Amniotic stem cell (primary cell): ENCODE measurements around the gene KRTDAP.
"Not testable (repeated sequence)": the region's sequence is repeated elsewhere in the genome, so short reads cannot be mapped to it uniquely, and the experiment has no call there.

Experiments used
- DNase-seq: peaks from one replicate; lab custom pipeline; 2025; lab: John Stamatoyannopoulos, UW

KRTDAP gene

DNA sequence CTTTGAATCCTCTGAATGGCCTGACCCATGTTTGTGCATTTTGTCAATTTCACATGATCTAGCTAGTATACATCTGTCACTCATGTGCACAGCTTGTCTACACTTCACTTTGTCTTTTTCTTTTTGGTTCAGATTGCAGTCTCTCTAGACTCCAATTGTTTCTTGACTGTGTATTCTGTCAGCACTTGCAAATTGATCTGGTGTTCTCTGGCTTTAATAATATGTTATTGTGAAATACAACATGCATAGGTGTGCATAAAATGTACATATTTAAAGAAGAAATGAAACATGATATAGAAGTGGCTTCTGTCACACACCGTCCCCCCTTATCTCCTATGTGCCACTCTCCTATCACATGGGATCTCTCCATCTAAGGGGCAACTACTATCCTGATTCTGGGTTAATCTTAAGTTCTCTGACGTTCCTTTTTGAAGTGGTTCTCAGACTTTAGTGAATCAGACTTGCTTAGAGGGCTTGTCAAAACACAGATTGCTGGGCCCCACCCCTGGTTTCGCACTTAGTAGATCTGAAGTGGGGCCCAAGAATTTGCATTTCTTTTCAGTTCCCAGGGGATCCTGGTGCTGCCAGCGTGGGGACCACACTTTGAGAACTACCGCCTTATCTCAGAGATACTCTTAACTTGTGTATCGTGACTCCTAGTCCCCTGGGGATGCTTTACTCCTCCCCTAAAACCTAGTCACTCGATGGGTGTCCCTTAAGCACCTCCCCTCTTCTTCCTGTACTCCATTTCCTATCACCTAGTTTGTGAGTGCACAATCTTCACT lies 5.8 kb downstream of the KRTDAP start:
- DNase-seq, result no peak

DNA sequence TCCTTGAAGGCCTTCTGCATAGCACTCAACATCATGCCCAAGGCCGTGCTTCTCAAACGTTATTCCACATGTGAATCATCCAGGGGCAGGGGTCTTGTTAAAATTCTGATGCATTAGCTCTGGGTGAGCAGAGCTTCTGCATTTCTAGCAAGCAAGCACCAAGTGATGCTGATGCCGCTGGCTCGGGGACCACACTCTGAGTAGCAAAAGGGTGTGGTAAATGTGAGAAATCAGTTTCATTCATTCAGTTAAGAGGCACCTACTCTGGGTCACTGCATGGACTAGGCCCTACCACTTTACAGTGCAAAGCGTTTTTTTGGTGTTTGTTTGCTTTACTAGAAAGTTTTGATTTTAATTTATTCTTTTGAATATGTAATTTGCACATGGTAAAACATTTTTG lies 7.2 kb downstream of the KRTDAP start:
- no peak for DNase-seq

DNA sequence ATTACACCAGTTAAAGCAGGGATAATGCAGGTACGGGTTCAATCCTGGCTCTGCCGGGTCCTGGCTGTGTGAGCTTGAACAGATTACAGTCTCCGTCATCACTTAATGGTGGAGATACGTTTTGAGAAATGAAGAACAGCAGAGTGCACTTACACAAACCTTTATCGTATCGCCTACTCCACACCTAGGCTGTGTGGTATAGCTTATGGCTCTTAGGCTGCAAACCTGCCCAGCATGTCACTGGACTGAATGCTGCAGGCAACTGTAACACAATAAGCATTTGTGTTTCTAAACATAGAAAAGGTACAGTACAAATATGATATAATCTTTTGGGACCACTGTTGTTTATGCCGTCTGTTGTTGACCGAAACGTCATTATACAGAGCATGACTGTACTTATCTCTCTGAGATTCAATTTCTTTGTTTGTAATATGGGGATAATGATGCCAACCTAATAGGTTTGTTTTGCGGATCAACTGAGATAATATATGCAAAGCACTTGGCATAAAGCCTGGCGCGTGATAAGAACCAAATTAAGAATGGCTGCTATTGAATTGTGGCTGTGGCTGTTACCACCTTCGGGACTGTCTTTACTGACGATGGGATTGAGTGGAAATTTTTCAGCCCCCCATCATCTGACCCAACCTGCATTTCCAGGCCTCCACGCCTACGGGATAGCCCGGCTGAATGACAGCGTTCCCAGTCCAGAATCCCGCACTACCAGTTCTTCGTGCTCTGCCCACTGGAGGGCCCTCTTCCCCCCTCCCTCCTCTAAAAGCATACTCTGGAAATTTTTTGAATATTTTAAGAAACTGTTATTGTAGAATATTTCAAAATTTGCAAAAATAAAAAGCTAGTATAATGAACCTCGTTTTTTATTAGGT lies 11.2 kb downstream of the KRTDAP start:
- DNase-seq, result no peak

DNA sequence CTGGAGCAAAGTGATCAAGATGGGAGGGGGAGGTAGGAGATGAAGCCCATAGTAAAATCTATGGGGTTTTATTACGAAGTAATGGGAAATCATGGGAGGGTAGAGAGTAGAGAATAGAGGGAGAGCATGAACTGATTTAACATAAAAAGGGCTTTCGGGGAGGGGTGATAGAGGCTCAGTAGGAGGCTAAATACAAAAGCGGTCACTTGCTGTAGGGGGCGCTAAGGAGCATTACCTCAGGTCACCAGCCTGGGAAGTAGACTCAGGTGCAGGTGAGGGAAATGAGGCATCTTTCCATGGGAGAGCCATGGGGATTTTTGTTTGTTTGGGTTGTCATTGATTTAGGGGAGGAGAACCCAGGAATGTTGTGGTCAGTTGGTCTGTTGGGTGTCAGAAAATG lies 14.1 kb downstream of the KRTDAP start:
- no peak for DNase-seq

DNA sequence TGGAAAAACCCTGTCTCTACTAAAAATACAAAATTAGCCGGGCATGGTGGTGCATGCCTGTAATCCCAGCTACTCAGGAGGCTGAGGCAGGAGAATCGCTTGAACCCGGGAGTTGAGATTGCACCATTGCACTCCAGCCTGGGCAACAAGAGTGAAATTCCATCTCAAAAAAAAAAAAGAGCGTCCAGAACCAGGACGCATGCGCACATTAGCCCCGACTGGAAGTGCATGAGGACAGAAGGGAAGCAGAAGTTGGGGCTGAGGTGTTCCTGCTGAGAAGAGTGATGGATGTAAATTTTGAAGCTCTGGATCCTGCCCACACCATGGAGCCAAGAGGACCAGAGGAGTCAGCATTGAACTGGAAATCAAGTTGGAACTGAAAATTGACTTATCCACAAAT lies 15.7 kb downstream of the KRTDAP start:
- DNase-seq, result not testable (repeated sequence)

DNA sequence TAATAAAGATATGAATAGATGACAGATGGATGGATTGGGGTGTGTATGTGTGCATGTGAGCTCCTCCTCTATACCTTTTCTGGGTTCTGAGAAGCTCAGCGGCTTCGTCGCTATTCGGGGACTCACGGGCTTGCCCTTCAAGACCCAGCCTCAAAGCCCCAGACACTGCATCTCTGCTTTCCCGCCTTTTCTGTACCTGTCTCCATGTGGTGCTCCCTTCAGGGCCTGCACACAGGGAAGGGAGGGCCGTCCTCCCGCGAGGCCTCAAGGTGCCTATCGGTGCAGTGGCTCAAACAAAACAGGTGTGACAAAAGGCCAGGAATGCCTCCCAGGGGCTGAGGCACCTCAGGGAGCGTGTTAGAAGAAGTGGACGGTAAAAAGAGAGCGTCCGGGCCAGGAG lies 16.2 kb downstream of the KRTDAP start:
- DNase-seq, result no peak

DNA sequence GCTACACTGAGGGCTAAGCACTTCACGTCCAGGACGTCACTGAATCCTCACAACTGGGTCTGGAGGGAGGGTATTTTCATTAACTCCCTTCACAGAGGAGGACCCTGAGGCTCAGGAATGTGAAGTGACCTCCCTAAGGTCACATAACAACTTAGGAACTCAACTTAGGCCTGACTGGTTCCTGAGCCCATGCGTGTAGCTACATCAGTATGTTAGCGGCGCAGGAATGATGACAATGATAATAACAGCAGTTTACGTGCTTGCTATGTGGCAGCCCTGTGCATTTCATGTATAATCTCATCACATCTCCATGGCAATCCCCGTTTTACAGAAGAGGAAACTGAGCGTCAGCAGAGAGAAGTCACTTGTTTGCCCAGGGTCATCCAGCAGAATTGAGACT lies 18.3 kb downstream of the KRTDAP start:
- no peak for DNase-seq

DNA sequence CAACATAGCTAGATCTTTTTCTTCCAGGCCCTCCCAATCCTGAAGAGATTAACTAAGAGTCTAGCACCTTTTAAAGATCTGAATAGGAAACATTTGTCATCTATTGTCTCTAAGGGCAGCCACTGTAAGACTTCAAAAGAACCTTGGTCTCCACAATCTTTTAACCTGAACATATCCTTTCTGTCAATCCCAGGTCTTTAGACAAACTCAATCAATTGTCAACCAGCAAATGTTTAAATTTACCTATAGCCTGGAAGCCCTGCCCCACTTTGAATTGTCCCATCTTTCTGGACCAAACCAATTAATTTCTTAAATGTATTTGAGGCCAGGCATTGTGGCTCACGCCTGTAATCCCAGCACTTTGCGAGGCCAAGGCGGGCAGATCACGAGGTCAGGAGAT lies 19.2 kb downstream of the KRTDAP start:
- not testable (repeated sequence) for DNase-seq

DNA sequence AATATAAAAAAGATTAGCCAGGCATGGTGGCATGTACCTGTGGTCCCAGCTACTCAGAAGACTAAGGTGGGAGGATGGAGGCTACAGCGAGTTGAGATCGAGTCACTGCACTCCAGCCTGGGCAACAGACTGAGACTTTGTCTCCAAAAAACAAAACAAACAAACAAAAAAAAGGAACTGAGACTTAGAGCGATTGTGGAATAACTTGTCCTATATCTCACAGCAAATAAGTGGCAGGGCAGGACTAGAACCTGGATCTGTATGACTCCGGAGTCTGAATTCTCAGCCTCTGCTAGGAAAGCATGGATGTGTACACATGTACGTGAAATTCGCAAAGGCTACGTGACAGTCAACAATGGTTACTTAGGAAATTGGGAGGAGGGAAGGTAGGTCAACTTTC lies 20.1 kb downstream of the KRTDAP start:
- DNase-seq, result no peak

DNA sequence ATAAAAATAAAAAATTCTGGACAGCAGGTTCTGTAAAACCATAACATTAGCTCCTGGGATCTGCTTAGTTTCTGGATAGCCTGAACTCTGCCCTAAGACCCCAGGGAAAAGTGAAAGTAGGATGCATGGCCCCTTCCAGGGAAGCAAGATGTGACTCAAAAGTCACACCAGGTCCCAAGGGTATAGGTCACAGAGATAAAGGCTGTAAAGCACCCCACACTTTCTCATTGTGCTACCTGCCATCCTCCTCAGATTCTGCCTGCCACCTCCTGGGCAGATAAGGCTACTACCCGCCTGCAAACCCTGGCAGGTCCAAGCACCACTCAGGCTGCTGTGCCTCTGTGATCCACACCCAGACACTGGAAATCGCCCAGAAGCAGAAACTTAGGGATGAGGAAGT lies 21.6 kb downstream of the KRTDAP start:
- no peak for DNase-seq

DNA sequence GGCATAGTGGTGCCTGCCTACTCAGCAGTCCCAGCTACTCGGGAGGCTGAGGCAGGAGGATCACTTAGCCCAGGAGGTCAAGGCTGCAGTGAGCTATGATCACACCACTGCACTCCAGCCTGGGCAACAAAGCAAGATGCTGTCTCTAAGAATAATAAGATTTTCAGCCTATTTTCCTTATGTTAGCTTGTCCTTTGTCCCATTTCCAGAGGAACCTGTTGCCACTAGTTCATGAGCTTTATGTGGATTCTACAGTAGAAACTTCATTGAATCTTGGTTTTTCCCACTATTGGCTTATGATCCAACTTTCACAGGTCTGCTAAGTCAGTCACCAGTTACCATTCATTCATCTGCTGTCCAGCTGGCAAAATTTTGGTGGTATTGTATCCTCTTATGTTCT lies 24.0 kb downstream of the KRTDAP start:
- DNase-seq, result no peak

DNA sequence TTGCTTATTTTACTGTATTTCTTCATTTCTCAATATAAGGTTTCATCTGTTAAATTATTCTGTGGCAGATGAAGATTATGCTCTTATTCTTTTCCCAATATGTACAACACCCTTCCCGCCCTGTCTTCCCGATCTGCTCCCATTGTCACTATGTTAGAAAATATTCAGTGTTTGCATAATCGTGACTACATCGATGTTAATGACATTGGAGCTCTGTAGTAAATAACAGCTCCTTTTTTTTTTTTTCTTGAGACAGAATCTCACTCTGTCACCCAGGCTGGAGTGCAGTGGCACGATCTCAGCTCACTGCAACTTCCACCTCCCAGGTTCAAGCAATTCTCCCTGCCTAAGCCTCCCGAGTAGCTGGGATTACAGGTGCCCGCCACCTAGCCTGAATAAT lies 27.3 kb downstream of the KRTDAP start:
- not testable (repeated sequence) for DNase-seq

DNA sequence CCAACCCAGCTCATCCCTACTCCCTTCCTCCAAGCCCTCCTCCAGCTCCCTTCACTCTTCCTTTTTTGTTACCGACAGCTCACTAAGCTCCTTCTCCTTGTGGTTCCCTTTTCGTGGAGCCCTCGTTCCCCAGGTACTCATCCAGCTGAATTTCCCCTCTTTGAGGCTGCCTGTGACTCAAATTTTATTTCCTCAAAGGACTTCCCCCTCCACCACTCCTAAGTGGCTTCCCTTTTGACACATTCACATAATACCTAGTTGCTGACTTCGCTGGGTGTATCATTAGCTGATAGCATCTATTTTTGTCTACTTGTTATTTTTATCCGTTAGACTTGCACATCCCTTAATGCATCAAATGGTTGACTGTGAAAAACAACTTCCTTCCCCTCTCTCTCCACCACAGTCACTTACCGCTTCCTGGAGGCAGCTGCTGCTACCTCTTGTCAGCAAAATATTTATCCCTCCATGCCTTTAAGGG lies 27.7 kb downstream of the KRTDAP start:
- DNase-seq, result no peak

DNA sequence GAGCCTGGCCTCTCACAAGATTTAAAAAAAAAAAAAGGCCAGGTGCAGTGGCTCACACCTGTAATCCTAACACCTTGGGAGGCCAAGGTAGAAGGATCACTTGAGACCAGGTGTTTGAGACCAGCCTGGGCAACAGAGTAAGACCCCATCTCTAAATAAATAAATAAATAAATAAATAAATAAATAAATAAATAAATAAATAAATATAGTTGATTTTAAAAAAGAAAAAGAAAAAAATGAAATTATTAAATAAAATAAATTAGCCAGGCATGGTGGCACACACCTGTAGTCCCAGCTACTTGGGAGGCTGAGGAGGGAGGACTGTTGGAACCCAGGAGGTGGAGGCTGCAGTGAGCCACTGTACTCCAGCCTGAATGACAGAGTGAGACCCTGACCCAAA lies 28.5 kb downstream of the KRTDAP start:
- DNase-seq, result not testable (repeated sequence)

DNA sequence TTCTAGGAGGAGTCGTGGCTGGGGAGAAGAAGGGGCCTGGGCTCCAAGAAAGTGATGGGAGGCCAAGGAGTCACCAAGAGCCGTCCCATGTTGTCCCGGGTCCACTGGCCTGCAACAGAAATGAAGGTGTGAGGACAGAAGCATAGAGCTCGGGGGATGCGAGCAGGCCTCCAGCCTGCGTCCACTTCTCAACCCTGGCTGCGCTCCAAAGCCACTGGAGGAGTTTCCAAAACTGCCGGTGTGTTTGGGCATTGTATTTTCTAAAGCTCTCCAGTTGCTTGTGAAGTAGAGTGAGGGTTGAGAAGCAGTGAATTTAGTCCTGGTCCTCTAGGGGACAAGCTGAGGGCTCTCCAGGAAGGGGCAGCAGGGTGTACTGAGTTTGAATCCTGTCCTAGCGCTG lies 29.2 kb downstream of the KRTDAP start:
- no peak for DNase-seq

DNA sequence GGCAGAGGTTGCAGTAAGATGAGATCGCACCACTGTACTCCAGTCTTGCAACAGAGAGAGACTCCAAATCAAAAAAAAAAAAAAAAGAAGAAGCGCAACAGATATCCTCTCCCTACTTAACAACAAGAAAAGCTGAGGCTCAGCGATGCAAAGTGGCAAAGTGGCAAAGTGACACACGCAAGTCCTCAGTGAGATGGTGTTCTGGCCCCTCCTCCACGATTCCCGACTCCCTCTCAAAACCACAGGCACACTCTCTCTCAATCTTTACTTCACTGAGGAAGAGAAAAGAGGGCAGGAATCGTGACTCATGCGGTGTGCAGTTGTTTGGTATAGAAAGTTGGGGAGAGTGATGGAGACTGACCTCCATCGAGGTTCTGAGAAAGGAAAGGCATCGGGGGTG lies 29.7 kb downstream of the KRTDAP start:
- DNase-seq, result no peak

DNA sequence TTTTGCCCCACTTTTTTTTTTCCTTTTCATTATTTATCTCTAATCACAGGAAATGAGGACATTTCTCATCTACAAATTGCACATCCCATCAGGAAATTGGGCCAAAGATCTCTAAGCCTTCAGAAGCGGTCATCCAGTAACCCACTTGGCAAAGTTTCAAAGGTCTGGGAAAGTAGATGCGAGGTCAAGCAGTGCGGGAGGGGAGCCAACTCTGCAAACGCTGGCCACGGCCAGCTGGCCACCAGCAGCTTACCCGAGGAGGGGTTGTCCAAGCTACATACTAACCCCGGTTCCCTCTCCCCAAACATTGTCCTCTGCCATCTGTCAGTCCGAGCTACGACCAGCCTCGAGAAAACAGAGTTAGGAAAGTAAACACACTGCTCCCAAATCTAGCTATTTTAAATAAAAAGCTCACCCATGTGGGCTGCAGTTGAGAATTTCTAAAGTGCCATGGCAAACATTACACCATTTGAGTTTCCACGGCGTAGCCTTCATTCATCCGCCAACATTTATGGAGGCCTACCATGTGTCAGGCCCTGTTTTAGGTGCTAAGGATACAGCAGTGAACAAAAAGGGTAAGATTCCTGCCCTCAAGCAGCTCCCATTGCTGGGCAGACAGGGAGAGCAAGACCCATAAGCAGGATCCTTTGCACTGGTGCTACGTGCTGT lies 30.7 kb downstream of the KRTDAP start:
- DNase-seq, result no peak

DNA sequence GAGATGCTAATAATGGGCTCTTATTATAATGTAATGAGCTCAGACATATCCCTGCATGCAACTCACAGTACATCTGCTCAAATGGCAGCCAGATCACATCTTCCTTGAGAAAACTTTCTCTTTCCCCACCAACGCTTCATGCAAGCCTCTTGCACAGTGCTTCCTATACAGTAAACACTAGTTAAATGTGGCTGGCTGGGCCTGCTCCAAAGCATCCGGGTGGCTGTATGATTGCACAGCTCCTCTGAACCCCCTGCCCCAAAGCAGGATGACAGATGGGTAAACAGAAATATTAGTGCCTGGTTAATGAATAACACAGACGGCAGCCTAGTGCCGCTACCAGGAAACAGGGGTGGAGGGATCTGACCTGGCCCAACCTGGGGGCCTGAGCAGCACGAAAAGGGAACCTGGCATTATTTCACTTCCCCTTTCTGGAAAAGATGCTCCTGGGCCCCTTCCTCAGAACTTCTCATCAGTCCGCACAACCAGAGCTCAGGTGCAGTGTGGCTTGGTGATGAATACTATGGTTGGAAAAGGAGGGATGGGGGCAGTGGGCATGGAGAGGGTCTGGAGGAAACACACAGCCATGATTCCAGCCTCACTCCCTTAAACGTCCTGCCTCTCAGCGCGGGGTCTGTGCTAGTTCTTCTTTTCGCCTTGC lies 31.4 kb downstream of the KRTDAP start:
- no peak for DNase-seq

DNA sequence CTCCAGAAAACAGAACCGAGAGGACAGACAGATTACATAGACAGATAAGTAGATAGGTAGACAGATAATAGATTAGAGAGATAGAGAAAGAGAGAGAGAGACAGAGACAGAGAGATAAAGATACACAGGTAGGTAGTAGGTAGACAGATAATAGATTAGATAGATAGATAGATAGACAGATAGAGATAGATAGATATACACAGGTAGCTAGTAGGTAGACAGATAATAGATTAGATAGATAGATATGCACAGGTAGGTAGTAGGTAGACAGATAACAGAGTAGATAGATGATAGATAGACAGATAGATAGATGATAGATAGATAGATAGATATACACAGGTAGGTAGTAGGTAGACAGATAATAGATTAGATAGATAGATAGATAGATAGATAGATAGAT lies 32.1 kb downstream of the KRTDAP start:
- no peak for DNase-seq

DNA sequence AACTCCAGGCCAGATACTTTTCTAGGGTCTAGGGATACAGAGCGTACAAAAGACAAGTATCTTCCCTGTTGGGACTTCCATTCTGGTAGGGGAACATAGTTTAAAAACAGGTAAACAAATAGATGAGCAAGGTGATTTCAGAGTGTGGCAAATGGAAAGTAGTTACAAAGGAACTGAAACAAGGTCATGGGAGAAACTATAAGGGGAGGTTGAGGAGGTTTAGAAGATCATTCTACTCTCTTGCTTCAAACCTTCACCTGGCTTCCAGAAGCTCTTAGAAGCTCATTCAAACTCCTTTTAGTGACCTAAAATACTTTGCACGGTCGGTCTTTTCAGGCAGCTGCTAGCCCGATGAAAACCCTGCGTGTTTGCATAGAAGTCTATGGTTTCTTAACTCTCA lies 33.1 kb downstream of the KRTDAP start:
- DNase-seq, result no peak

DNA sequence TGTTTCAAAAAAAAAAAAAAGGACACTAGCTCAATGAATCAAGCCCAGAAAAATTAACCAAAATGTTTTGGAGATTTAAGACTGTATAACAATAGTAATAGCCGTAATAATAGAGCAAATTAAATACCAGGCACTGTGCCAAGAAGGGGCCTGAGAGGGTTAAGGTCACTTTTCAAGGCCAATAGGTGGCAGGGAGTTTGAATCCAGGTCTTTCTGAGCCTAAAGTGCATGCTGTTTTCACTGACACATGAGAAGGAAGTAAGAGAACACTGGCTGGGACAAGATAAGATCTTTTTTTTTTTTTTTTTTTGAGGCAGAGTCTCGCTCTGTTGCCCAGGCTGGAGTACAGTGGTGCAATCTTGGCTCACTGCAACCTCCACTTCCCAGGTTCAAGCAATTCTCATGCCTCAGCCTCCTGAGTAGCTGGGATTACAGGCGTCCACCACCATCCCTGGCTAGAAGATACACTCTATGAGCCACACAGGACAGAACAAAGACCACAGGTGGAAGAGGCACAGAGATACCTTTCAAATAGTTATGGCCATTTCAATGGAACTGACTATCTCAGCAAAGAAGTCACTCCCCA lies 34.6 kb downstream of the KRTDAP start:
- DNase-seq, result no peak

DNA sequence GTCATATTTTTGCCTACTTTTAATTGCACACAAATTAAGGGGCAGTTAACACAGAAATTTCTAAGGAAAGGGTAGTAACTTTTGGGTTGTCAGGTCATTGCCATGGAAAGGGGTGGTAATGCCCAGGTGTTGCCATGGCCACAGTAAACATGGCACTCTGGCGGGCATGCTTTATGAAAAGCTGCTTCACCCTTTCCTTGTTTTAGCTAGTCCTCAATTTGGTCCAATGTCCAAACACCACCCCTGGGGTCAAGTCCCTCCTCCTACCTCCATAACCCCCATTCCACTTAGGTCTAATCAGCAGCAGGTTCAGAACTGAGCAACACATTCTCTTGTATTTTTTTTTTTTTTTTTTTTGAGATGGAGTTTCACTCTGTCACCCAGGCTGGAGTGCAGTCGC lies 35.6 kb downstream of the KRTDAP start:
- DNase-seq, result no peak
